ENCODE measurements around the gene ANKRD9. TPM values are rescaled to one million over a fixed set of nuclear protein-coding genes. Genes with fewer than 3 reads are reported as not detected.
A peak's percentile ranks its signal among the peaks of the same experiment; 100 is the strongest.

The ANKRD9 gene
- total and polyA plus RNA-seq, 2 of the 13 experiments (the other 11 are each of a cell fraction or from before 2014, with no cell fraction given), result 10.0 to 15.0 TPM

GRCh38 chr14:102481791-102482238, 27.8 kb downstream of the ANKRD9 start (continued):
- TF ChIP-seq DZIP1 (CRISPR knock-in tag; IDR thresholded peaks at IDR 0.05) (no peak), GMEB1 (CRISPR knock-in tag; IDR thresholded peaks at IDR 0.05; ENCODE audit: borderline replicate concordance) (no peak), KDM1A (CRISPR knock-in tag; IDR thresholded peaks at IDR 0.05) (peak; percentile 94), TBX2 (CRISPR knock-in tag; IDR thresholded peaks at IDR 0.05; ENCODE audit: borderline replicate concordance) (peak; percentile 79; the same call in 1 of the 2 replicates), PAXIP1 (CRISPR knock-in tag; conservative IDR thresholded peaks at IDR 0.05) (peak; percentile 41; the same call in 1 of the 2 replicates), HBP1 (CRISPR knock-in tag; IDR thresholded peaks at IDR 0.05; ENCODE audit: low read depth) (no peak), SRSF4 (IDR thresholded peaks at IDR 0.05; ENCODE audit: low read depth, low read length, poor library complexity, severe bottlenecking) (no peak), ZSCAN20 (CRISPR knock-in tag; IDR thresholded peaks at IDR 0.05; ENCODE audit: borderline replicate concordance) (0 out of 2 replicates have a peak, but pooled peaks have one; percentile 21), HDAC2 (CRISPR knock-in tag; IDR thresholded peaks at IDR 0.05) (peak; percentile 80), CAMTA2 (CRISPR knock-in tag; IDR thresholded peaks at IDR 0.05; ENCODE audit: borderline replicate concordance) (no peak), ZNF205 (CRISPR knock-in tag; IDR thresholded peaks at IDR 0.05) (no peak), ZNF343 (CRISPR knock-in tag; IDR thresholded peaks at IDR 0.05) (no peak), ZMYM3 (CRISPR knock-in tag; IDR thresholded peaks at IDR 0.05) (peak; percentile 98), AHDC1 (CRISPR knock-in tag; IDR thresholded peaks at IDR 0.05; ENCODE audit: borderline replicate concordance) (no peak)
